IPS-18a (cell line): ENCODE data around the gene PFKL.

ENCODE experiments used
- H3K27ac ChIP-seq: one replicate; pipeline ENCODE4 v1.5.1; 2013; ENCODE audit warnings: low read length
- H3K27me3 ChIP-seq: one replicate; pipeline ENCODE4 v1.6.1; 2013; ENCODE audit warnings: mild to moderate bottlenecking, low read length; ENCODE audit not compliant: control insufficient read depth, insufficient read depth
- H3K36me3 ChIP-seq: one replicate; pipeline ENCODE4 v1.6.1; 2013; ENCODE audit warnings: low read depth, low read length; ENCODE audit not compliant: control insufficient read depth
- H3K4me1 ChIP-seq: one replicate; pipeline ENCODE4 v1.6.1; 2013; ENCODE audit warnings: low read depth, low read length; ENCODE audit not compliant: control insufficient read depth
- H3K4me3 ChIP-seq: one replicate; pipeline ENCODE4 v1.5.1; 2013; ENCODE audit warnings: low read length
- H3K9ac ChIP-seq: one replicate; pipeline ENCODE4 v1.6.1; 2013; ENCODE audit warnings: mild to moderate bottlenecking, low read length, moderate library complexity
- H3K9me3 ChIP-seq: one replicate; pipeline ENCODE4 v1.6.1; 2013; ENCODE audit warnings: low read depth, low read length; ENCODE audit not compliant: control insufficient read depth

The PFKL gene

DNA sequence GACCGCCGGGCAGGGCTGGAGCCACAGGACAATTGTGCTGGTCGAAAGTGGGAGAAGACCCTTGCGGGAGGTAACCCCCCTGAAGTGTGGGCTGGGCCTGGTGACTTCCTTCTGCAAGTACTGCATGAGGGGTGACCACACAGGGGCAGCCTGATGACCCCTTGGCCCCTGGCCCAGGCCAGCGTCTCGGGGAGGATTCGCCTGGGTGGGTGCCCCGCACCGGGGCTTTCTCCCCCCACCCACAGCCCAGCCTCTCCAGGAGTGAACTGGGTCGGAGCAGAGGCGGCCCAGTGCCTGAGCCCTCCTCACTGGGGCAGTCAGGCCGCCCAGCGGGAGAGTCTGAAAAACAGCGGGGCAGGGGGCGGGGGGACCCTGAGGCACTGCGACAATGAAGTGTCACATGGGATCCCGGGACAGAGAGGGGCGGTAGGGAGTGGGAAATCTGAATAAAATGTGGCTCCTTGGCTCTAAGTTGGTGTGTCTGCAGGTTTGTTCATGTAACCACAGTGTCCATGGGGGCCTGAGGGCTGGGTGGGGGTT, 36.6 kb upstream of the PFKL start:
- H3K9me3 ChIP-seq, result no peaks in the 10 kb centered on the region
- H3K4me3 ChIP-seq, result no peak overlapping the region
- H3K9ac ChIP-seq, result no peak overlapping the region
- H3K36me3 ChIP-seq, result no peaks in the 10 kb centered on the region
- peaks cover 6% of the 10 kb centered on the region for H3K4me1 ChIP-seq
- H3K27ac ChIP-seq, result no peak overlapping the region
- H3K27me3 ChIP-seq, result no peaks in the 10 kb centered on the region

- no peak overlapping the region for H3K9ac ChIP-seq
- H3K4me3 ChIP-seq, result no peak overlapping the region
- no peaks in the 10 kb centered on the region for H3K36me3 ChIP-seq
- H3K27me3 ChIP-seq, result no peaks in the 10 kb centered on the region
- peaks cover 6% of the 10 kb centered on the region for H3K4me1 ChIP-seq
- no peak overlapping the region for H3K27ac ChIP-seq
- no peaks in the 10 kb centered on the region for H3K9me3 ChIP-seq
Measured at GRCh38 chr21:44263768-44264167, 36.1 kb upstream of the PFKL start.

GRCh38 chr21:44265734-44266270, 34.1 kb upstream of the PFKL start:
- no peak overlapping the region for H3K4me3 ChIP-seq
- H3K36me3 ChIP-seq, result no peaks in the 10 kb centered on the region
- H3K27ac ChIP-seq, result no peak overlapping the region
- no peaks in the 10 kb centered on the region for H3K9me3 ChIP-seq
- H3K4me1 ChIP-seq, result peaks cover 6% of the 10 kb centered on the region
- H3K9ac ChIP-seq, result no peak overlapping the region
- no peaks in the 10 kb centered on the region for H3K27me3 ChIP-seq

DNA sequence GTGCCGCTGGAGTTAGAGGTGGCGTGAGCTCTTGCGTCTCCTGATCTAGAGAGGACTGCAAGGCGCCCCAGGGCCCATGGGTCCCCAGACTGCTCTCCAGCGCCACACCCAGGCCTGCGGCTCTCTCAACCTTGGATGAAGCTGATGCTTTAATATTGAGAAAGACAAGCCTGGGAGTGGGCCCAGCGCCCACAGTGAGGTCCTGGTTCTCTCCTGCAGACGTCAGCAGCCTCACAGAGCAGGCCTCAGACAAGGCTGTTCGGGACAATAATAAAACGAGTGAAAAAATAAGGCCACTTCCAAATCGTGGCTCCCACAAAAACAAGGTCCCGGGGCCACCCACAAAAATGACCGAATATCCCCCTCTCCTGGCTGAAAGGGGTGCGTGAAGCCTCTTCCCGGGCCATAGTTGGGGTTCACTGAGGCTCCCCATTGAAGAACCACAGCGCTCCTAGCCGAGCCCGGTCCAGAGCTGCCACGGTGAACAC, 32.2 kb upstream of the PFKL start:
- Histone ChIP-seq H3K36me3 (no peaks in the 10 kb centered on the region), H3K9ac (no peak overlapping the region), H3K4me3 (no peak overlapping the region), H3K9me3 (no peaks in the 10 kb centered on the region), H3K27me3 (no peaks in the 10 kb centered on the region), H3K27ac (no peak overlapping the region), H3K4me1 (peaks cover 6% of the 10 kb centered on the region)

DNA sequence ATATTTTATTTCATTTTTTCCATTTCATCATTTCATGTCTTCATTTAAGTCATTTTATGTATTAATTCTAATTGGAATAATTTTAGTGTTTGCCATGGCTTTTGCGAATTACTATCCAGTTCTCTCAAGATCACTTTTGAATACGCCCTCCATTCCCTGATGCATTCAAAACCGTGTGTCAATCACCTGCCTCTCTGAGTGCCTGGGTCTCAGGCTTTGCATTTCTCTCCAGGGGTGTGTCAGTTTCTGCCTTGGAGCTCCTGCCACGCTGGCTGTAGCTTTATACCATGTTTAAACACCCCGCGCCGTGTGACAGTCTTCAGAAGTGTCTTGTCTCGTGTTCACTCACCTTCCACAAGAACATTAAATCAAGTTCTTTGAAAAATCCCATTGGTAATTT, 30.8 kb upstream of the PFKL start:
- Histone ChIP-seq H3K9ac (no peak overlapping the region), H3K9me3 (no peaks in the 10 kb centered on the region), H3K4me1 (no peaks in the 10 kb centered on the region), H3K36me3 (no peaks in the 10 kb centered on the region), H3K4me3 (no peak overlapping the region), H3K27me3 (no peaks in the 10 kb centered on the region), H3K27ac (no peak overlapping the region)

GRCh38 chr21:44271558-44272283, 28.1 kb upstream of the PFKL start:
- H3K4me3 ChIP-seq, result no peak overlapping the region
- H3K4me1 ChIP-seq, result no peaks in the 10 kb centered on the region
- no peak overlapping the region for H3K27ac ChIP-seq
- no peaks in the 10 kb centered on the region for H3K9me3 ChIP-seq
- no peaks in the 10 kb centered on the region for H3K27me3 ChIP-seq
- H3K36me3 ChIP-seq, result no peaks in the 10 kb centered on the region
- H3K9ac ChIP-seq, result no peak overlapping the region

DNA sequence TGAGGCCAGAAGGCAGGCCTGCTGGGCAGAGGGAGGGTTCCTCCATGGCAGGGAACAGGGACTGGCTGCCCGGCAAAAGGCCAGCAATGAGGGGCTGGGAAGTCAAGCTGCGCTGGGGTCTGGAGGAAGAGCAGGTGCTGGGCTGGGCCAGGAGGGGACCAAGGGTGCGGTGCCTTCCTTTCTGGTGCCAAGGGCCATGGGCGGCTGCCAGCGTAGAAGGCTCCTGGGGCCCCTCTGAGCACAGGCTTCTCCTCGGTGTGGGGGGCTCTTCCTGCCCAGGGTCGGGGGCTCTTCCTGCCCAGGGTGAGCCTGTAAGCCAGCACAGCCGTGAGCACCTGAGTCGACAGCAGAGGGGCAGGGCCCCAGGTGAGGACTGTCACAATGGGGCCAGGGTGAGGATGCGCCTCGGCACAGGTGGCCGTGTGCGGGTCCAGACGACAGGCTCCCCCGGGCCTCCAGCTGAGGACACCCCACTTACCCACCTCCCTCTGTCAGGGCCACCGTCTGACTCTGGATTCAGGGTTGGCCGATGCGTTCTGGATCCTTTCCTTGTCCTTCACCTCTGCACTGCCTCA, 27.5 kb upstream of the PFKL start:
- H3K4me1 ChIP-seq, result no peaks in the 10 kb centered on the region
- no peaks in the 10 kb centered on the region for H3K9me3 ChIP-seq
- H3K4me3 ChIP-seq, result no peak overlapping the region
- H3K9ac ChIP-seq, result no peak overlapping the region
- H3K27ac ChIP-seq, result no peak overlapping the region
- H3K27me3 ChIP-seq, result no peaks in the 10 kb centered on the region
- H3K36me3 ChIP-seq, result no peaks in the 10 kb centered on the region

GRCh38 chr21:44273046-44273445, 26.8 kb upstream of the PFKL start:
- Histone ChIP-seq H3K9me3 (no peaks in the 10 kb centered on the region), H3K27ac (no peak overlapping the region), H3K36me3 (no peaks in the 10 kb centered on the region), H3K4me3 (no peak overlapping the region), H3K4me1 (no peaks in the 10 kb centered on the region), H3K9ac (no peak overlapping the region), H3K27me3 (no peaks in the 10 kb centered on the region)

DNA sequence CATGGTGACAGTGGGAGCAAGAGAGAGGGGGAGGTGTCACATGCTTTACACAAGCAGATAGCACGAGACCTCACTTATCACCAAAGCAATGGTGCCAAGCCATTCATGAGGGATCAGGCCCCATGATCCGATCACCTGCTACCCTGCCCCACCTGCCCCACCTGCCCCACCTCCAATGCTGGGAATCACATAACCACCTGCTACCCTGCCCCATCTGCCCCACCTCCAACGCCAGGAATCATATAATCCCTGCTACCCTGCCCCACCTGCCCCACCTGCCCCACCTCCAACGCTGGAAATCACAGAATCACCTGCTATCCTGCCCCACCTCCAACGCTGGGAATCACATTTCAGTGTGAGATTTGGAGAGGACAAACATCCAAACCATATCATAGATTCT, 24.8 kb upstream of the PFKL start:
- Histone ChIP-seq H3K36me3 (no peaks in the 10 kb centered on the region), H3K4me3 (no peak overlapping the region), H3K9ac (no peak overlapping the region), H3K4me1 (no peaks in the 10 kb centered on the region), H3K9me3 (no peaks in the 10 kb centered on the region), H3K27me3 (no peaks in the 10 kb centered on the region), H3K27ac (no peak overlapping the region)

- H3K27me3 ChIP-seq, result no peaks in the 10 kb centered on the region
- no peaks in the 10 kb centered on the region for H3K9me3 ChIP-seq
- no peak overlapping the region for H3K9ac ChIP-seq
- H3K27ac ChIP-seq, result no peak overlapping the region
- no peak overlapping the region for H3K4me3 ChIP-seq
- no peaks in the 10 kb centered on the region for H3K36me3 ChIP-seq
- peaks cover 7% of the 10 kb centered on the region for H3K4me1 ChIP-seq
Measured at GRCh38 chr21:44279354-44280260, 20.2 kb upstream of the PFKL start.

DNA sequence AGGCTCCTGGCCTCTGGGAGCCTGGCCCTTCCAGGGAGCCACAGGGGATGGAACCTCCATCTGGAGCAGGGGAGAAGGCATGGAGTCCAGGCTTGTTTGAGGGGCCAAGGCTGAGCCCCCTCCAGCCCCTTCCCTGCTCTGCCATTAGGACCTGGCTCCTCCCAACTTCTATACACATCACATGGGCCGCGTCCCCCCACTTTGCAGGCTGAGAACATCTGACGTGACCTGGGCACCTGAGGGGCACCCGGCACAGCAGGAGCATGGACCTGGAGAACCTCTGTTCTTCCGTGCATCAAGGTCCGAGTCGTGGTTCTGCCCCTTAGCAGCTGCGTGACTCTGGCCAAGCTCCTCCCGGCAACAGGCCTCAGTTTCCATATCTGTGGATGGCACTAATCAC, 18.1 kb upstream of the PFKL start:
- Histone ChIP-seq H3K9ac (no peak overlapping the region), H3K4me1 (peaks cover 7% of the 10 kb centered on the region), H3K36me3 (no peaks in the 10 kb centered on the region), H3K27ac (no peak overlapping the region), H3K9me3 (no peaks in the 10 kb centered on the region), H3K27me3 (no peaks in the 10 kb centered on the region), H3K4me3 (no peak overlapping the region)
